Urothelium cell line (cell line): ENCODE data around the gene ASB11.
A peak's percentile ranks its signal among the peaks of the same experiment; 100 is the strongest.
"Not testable (repeated sequence)": the region's sequence is repeated elsewhere in the genome, so short reads cannot be mapped to it uniquely, and the experiment has no call there.

ENCODE experiments used
- DNase-seq: peaks from one replicate; pipeline ENCODE4 v3.0.0; 2011; ENCODE audit warnings: low spot score, mixed read lengths
- FAIRE-seq: peaks from 2 replicates; lab custom pipeline; 2011; peaks lifted over from hg19 to GRCh38; lab: Jason Lieb, UNC

ASB11 gene

DNA sequence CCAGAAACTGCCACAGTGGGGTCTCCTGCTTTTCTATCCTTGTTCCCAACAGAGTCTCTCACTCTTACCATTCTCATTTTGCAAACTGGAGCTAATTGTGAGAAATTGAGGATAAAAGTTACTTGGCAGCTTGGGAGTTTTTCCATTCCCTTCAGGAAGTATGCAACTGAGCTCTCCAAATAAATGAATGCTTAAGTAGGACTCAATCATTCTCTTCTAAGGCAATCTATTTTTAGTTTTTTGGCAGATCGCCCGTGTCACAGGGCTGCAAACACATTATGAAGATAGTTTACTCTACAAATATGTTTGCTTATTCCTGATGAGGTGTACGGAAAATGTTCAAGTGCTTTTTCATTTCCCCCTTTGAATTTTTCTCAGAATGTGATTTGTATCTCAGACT is 5.3 kb downstream of the ASB11 start:
- FAIRE-seq (no peak), DNase-seq (no peak)

DNA sequence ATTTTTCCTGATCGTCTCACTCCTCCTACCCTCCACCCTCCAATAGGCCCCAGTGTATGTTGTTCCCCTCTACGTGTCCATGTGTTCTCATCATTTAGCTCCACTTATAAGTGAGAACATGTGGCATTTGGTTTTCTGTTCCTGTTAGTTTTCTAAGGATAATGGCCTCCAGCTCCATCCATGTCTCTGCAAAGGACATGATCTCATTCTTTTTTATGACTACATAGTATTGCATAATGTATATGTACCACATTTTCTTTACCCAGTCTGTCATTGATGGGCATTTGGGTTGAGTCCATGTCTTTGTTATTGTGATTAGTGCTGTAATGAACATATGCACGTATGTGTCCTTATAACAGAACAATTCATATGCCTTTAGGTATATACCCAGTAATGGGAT is 9.5 kb downstream of the ASB11 start:
- not testable (repeated sequence) for DNase-seq, FAIRE-seq

DNA sequence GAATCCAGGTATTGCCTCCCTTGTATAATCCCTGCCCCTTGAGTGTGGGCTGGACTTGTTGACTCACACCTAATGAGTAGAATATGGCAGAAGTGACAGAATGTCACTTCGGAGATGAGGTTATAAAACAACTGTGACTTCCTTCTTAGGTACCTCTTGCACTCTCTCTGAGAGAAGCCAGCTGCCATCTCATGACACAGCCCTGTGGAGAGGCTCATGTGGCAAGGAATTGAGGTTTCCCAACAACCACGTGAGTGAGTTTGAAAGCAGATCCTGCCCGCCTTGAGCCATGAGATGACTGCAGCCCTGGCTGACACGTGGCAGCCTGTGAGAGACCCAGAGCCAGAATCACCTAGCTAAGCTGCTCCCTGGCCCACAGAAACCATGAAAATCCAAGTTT is 13.5 kb downstream of the ASB11 start:
- FAIRE-seq = no peak

DNA sequence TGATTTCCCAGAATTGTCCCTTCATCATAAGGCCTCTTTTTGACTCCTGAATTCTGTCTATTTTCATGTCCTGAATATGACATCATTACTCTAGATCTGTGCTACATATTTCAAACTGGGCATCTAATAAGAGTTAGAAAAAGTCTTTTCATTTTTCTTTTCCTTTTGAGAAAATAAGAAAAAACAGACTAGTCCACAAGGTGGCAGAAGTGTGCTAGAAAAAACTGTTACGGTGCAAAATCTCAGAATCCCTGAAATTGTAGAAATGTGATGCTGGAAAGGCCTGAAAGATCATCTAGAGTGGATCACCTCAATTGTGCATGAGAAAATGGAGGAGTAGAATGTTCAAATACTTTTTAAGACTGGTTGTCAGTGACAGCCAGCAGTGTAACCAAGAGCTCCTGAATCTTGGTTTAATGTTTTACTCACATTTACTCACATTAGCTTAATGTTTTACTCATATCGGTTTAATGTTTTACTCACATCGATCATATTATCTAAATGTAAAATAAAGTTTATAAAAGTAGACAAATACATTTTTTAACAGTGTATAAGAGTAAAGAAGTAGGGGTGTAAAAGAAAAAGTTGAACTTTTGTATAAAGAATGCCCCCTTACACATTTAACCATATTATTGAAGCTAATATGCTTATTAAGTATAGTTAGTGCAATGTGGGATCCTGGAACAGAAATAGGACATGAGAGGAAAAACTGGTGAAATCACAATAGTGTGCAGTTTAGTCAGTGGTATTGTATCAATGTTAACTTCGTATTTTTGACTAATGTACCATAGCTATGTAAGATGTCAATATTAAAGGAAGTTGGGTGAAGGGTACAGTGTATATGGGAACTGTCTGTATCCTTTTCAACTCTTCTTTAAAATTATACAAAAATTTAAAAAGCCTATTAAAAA is 15.2 kb downstream of the ASB11 start:
- DNase-seq (peak; percentile 3), FAIRE-seq (no peak)

More for the DNA sequence above, 13.5 kb downstream of the ASB11 start:
- no peak for DNase-seq

DNA sequence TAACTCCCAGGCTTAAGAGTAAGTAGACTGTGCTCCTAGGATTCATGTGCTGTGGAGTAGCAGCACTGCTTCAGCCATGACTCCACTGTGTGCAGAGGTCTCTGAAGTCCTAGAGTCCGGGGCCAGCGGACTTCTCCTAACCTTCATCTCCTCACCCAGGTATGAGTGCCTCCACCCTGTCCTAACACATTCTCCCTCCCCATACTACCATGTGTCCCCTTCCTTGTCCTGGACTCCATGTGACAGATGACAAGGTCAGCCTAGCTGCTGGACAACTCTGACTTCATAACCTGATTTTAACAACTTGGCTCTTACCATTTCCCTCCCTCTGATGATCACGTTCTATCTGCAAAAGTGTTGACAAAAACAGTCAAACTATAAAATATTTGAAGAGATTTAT is 16.7 kb downstream of the ASB11 start:
- FAIRE-seq = no peak
- DNase-seq = no peak

DNA sequence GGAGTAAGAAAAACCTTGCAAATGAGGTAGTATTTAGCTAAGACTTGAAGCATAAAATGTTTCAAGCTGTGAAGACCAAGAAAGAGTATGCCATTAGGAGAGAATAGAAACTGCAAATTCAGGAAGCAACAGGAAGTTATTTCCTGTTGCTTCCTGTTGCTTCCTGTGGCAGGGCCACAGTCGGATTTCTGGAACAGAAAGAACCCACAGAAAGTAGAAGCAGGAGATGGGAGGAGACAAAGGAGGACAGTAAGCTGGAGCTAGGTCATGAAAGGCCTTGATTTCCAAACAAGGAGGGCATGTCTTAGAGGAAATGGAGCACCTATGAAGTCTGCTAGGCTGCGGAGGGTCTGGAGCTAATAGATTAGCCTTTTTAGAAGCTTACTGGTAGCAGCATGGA is 17.2 kb downstream of the ASB11 start:
- DNase-seq (no peak), FAIRE-seq (no peak)

DNA sequence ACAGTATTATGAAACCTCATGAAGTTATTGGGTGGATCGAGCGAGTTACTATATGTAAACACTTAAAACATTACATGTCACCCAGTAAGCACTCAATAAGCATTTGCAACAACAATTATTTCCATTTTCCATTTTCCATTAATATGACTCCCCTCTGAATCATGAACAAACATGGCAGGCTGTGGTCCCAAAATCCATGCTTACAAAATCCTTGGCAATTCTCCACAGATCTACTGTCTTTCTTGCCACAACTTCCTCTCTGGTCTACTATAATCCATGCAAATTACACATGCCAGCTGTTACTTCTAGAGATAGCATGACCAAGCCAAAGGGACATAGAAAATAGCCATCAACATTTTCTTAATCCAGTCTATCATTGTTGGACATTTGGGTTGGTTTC is 22.0 kb downstream of the ASB11 start:
- FAIRE-seq (no peak), DNase-seq (no peak)

DNA sequence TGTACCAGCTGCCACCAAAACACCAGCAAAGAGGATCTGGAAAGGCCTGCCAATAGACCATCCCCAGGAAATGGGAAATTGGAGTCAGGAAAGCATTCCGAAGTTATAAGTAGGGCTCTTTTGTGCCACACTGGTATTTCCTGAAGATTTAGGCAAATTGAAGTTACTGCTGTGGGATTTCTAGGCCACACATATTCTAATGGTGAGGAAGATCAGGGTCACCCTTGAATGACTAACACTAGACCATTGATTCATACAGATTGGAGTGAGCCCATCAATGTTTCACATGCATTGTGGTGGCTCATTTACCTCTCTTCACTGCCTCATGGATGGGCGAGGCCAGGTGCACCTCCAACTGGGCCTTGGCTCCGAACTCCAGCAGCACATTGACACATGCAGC is 22.6 kb downstream of the ASB11 start:
- FAIRE-seq = no peak
- no peak for DNase-seq

DNA sequence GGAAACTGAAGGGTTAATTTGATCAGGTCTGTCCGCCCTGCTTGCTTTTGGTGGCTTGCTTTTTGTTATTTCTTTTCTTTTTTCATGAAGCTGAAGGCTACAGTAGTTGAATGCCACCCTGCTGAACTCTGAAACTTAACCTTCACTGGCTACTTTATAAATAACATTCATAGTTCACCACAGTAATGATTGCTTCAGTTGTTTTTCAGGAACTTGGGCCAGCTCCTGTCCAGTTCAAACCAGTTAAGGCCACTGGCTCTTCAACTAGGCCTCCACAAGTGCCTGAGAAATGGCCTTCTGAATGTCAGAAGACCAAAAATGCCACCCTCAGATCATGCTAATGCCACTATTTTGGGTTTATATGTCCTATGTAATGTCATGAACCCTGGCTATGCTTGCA is 37.8 kb downstream of the ASB11 start:
- DNase-seq (no peak), FAIRE-seq (no peak)

DNA sequence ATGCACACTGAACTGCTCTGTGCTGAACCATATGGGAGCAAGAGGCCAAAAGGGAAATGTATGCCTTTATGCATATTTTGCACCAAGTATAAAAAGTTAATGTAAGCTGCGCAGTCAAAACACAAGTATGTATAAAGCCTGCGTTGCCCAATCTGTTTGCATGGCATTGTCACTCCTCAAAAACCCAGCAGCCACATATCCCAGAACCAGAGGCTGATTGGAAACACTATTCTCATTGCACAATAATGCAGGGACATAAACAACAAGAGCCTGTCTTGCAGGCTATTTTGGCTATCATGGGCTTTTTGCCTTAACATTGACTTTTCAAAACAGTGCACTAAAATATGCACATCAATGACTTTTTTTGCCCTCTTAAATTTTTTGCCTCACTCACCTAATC is 40.5 kb downstream of the ASB11 start:
- FAIRE-seq = no peak
- DNase-seq = no peak

- FAIRE-seq, DNase-seq: not testable (repeated sequence)
These were observed 42.2 kb downstream of the ASB11 start for GRCh38 chrX:15273275-15273674.

GRCh38 chrX:15271757-15272156 is 43.7 kb downstream of the ASB11 start:
- DNase-seq (no peak), FAIRE-seq (no peak)

GRCh38 chrX:15269618-15270521 is 45.6 kb downstream of the ASB11 start, which contains the start of gene ASB9:
TSS of gene ASB9 (minus strand) at chrX:15270083. CDS start at chrX:15269874, 209 bp downstream.
- DNase-seq (peak; percentile 48), FAIRE-seq (no peak)

DNA sequence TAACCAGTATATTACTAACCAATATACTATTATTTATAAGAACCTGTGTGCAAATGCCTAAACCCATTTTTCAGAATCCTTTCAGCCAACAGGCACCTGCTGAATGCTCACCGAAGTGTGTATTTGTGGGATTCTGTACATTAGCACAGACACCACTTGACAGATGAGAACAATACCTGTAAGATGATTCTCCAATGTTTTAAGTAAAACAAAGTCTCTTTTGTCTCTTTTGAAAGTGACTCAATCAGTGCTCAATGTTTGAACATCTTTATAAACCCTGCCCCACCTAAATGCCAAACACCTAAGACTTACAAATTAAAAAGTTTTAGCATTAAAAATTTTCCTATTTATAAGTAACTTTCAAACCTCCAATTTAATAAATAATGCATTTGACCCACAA is 46.3 kb downstream of the ASB11 start:
- no peak for FAIRE-seq
- DNase-seq = no peak

DNA sequence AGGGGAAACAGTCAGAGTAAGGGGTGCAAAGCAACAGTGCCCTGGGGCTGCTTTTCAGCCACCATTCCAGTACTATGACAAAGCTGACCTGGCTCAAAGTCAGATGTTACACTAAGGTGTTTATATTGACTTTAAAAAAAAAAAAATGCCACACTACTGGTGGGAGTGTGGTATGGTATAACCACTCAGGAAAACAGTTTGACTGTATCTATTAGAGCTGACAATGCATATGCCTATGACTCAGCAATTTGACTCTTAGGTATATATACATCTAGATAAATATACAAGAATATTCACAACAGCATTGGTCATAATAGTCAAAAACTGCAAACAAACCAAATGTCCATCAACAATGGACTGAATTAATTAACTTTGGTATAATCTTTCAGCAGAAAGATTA is 60.6 kb downstream of the ASB11 start:
- no peak for FAIRE-seq
- DNase-seq = no peak

DNA sequence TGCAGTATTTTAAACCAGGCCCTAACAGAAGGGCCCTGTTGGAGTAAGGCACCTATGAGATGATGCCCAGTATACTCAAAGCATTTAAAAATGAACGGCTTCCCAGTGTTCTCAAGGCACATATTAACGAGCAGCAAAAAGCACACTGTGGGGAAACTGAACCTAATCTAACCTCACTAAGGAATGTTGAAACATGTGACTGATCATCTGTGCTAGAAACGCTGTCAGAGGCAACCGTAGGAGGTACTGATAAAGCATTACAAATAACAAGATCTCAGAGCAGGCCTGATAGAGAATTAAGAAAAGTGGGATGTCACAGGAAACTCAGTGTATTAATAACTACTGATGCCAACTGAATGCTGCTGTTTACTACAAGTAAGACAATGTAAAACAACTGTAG is 69.5 kb downstream of the ASB11 start:
- FAIRE-seq (no peak), DNase-seq (no peak)

- DNase-seq (no peak), FAIRE-seq (no peak)
These were observed 71.0 kb downstream of the ASB11 start for GRCh38 chrX:15244421-15244820.

DNA sequence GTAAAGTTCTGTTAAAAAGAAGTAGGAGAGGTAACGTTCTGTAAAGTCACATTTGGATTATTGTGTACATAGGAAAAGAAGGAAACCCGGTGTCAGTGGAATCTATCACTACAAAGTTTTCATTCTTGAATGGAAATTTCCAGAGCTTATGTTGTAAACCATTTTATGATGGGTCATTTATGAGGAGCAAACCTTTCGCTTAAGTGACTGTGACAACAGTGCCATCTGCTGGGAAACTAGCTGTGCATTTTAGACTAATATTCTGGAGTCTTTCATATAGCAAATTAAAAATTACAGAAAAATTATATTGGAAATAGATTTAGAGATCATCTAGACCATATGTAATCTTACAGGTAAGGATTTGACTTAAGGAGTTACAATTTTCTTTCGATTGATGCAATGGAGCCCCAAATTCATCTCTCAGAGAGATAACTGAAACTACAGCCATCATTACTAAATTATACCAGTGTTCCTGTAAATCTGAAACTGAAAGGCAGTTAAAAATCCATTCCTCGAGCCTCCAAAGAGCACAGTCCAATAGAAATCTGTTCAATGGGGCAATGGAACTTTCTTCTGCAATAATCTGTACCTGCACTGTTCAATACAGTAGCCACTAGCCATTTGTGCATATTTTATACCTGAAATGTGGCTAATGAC is 72.4 kb downstream of the ASB11 start:
- FAIRE-seq (no peak), DNase-seq (peak; percentile 6)

DNA sequence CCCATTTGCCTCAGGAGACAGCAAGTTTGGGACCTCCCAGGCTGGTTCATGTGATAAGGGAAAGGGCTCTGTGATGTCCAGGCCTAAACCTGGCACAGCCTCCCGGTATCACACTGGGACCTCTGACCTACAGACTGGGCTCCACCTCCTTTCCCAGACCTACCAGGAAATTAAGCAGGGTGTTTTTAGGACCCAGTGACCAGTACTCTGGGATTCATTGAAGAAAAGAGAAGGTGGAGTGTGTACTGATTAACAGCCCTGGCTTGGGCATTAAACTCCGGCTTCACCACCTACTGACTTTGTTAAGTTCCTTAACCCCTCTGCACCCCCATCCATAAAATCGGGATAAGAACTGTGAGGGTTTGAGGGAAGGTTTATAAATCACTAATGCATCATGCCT is 74.1 kb downstream of the ASB11 start:
- FAIRE-seq = no peak
- DNase-seq = no peak

DNA sequence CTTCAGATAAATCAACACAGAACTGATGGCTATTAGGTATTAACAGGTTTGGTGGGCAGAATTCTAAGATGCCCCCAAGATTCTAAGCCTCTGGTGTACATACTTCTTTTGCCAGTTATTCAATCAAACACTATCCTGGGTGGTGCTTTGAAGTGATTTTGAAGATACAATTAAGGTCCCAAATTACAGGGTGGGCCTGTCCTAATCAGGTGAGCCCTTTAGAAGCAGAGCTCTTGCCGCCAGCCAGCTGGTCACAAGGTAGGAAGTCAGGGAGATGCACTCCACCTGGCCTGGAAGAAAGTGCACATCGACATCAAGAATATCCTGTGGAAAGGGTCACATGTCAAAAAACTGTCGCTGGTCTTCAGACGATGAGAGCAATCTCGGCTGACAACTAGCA is 75.0 kb downstream of the ASB11 start:
- DNase-seq (no peak), FAIRE-seq (no peak)

DNA sequence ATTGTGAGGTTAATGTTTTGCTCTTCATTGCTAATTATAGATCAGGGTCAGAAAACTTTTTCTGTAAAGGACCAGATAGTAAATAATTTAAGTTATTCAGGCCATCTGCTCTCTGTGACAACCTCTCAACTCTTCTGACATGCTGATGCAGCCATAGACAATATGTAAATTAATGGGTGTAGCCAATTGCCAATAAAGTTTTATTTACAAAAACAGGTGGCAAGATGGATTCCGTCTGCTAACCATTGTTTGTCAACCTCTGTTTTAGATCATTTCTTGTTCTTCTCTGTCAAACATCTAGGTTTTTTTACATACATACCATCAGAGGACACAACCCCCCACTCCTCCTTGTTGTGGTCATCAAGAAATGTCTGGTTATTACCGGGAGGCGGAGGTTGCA is 79.3 kb downstream of the ASB11 start:
- FAIRE-seq = no peak
- DNase-seq = no peak
